Stimulated activated CD8-positive, alpha-beta memory T cell treated with anti-CD3 and anti-CD28 coated beads, Interleukin-2, amount 100 ng/mL, for 48 hours (primary cell): ENCODE measurements around the gene ABCC11.

ENCODE experiments used
- DNase-seq, 2 donors: peaks; one replicate each; pipeline ENCODE4 v3.0.0-alpha.2; 2020; ENCODE audit warnings: low read depth in 2 of 2

ABCC11 gene

DNA sequence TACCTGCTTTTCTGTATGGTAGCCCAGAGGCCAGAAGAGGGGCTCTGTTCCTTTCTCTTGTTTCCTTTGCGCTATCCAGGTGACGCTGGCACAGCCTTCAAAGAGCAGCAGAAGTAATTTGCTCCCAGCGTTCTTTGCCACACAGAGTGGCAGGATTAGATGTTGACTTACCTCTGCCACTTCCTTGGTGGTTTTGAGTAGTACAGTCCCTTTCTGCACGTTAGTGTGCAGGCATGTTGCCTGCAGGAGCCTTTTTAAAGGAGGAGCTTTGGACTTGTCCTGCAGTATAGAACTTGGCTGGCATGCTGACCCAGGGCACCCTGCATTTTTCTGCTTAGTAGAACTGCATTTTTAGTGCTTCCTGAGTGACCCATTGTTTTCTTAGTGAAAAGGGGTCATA is at the start of gene ABCC11:
Gene ABCC11 (minus strand): TSS at position 229 of the 400 bp plus-strand sequence. CDS start 15,618 bp downstream, outside the sequence.
- no peak for DNase-seq

DNA sequence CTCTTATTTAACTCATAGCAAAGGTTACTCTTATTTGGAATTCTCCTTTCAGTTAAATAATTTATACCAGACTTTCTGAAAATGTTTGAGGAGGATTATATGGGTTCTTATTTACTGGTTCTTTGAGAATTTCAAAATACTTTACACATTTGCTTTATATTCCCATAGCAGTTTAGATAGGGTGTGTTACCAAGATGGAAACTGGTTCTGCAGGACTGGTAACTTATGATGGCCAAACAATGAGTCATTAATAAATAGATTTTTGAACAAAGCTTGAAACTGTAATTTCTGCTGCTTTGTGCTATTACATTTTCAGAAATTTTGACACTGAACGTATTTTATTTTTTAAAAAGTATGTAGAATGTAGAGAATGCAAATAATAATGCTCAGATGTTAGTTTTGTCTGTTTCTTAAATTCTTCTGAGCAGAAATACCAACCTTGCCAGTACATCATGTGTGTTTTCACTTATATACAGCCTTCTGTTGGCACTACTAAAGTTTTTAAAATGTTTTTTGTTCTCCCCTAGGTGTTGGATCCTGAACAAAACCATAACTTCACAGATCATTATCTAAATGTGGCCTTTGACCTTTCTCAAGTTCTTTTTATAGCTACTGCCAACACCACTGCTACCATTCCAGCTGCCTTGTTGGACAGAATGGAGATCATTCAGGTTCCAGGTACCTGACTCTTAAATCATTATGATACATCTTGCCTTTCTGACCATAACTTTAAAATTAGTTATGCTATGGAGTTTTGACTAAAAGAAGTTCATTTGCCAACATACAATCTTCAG is 48.3 kb upstream of the ABCC11 start:
- DNase-seq, result no peak

GRCh38 chr16:48294724-48295123 is 47.4 kb upstream of the ABCC11 start:
- DNase-seq, result no peak

DNA sequence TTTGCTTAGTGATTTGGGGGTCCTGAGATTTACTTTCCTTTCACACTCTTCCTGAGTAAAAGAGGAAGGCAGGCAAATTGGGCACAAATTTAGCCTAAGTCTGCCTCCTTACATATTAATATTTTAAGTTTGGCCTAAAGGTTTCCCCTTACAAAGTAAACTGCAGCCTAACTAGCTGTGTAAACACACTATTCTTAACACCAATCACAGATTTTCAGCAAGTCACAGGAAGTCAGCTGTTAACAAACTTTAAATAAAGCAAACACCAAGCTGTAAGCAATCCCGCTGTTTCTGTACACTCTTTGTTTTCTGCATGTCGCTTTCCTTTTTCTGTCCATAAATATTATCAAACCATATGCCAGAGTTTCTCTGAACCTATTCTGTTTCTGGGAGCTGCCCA is 45.1 kb upstream of the ABCC11 start:
- DNase-seq, result no peak

DNA sequence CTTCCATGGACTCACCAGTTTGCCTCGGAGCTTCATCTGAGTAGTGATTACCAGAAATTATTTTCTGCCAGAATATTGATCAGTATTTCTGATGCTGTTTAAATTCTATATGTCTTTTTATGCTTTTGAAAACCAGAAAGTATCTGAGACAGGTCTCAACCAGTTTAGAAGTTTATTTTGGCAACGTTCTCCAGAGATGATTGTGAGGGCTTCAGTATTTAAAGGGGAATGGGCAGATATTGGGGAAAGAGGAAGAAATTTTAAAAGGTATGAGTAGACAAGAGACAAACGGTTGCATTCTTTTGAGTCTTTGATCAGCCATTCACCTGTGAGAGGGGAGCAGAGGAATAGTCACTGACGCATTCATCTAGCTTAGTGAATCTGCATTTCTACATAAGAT is 44.4 kb upstream of the ABCC11 start:
- no peak for DNase-seq

GRCh38 chr16:48291303-48291702 is 44.0 kb upstream of the ABCC11 start:
- DNase-seq, result no peak

DNA sequence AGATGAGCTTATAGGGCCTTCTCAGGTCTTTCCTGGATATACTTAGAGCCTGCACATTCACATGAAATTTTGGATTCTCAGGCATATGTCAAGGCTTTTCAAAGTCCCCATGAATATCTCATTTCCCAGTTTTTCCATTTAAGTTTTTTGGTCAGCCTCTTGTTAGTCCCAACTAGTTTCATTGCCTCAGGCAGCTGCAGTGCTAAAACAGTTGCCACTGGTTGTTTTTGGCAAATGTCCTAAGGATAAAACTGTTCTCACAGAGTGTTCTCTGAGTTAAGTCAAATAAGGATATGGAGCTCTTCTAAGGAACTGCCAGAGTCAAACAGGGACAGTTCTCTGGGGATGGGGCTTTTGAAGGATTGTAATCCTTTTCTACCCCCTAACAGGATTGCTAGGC is 39.9 kb upstream of the ABCC11 start:
- DNase-seq, result no peak

GRCh38 chr16:48284772-48285409 is 37.6 kb upstream of the ABCC11 start:
- DNase-seq, result no peak

DNA sequence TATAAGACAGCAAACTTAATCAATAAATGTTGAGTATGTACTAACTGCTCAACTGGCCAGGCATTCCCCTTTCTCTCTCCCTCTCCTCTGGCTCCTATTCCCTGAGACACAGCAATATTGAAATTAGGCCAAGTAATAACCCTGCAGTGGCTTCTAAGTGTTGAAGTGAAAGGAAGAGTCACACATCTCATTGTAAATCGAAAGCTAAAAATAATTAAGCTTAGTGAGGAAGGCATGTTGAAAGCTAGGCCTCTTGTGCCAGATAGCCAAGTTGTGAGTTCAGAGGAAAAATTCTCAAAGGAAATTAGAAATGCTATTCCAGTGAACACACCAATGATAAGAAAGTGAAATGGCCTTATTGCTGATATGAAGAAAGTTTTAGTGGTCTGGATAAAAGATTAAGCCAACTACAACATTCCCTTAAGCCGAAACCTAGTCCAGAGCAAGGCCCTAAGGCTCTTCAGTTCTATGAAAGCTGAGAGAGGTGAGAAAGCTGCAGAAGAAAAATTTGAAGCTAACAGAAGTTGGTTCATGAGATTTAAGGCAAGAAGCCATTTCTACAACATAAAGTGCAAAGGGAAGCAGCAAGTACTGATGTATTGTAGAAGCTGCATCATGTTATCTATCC is 35.4 kb upstream of the ABCC11 start:
- DNase-seq, result no peak

DNA sequence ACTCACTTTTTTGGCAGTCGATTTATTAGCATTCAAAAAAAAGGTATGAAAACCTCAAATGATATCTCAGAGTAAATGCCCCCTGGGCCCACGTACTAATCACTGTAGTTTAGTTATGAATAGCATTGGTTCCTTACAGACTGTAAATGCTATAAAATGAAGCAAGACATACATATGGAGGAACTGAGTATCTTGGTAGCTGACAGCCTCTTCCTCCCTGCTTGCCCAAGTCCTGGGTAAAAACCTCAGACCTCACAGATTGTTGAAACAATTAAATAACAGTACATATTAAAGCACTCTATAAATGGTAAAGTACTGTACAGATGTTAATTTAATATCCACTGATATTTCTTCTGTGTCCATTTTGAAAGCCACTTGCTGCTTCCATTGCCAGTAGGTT is 33.2 kb upstream of the ABCC11 start:
- no peak for DNase-seq

DNA sequence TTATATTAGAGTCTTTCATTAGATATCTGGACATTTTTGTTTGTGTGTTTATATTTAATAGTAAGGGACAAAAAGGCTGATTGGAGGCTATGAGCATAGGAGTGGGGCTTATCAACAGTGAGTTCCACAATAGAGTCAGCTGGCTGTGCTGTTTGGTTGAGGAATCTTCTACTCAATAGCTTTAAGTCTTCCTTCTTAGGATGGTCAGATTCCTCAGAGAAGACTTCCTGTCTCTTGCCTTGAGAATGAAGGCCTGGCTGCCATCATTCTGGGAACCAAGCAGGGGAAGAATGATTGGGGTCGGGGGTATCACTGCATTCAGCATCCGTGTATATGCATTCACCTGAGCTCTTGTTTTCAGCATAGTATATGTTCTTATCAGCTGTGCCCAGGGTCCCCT is 31.9 kb upstream of the ABCC11 start:
- no peak for DNase-seq

GRCh38 chr16:48277158-48277557 is 29.8 kb upstream of the ABCC11 start:
- DNase-seq, result no peak

- DNase-seq, result no peak
These were observed 28.8 kb upstream of the ABCC11 start for GRCh38 chr16:48276102-48276501.

- no peak for DNase-seq
These were observed 27.1 kb upstream of the ABCC11 start for GRCh38 chr16:48274476-48274875.

DNA sequence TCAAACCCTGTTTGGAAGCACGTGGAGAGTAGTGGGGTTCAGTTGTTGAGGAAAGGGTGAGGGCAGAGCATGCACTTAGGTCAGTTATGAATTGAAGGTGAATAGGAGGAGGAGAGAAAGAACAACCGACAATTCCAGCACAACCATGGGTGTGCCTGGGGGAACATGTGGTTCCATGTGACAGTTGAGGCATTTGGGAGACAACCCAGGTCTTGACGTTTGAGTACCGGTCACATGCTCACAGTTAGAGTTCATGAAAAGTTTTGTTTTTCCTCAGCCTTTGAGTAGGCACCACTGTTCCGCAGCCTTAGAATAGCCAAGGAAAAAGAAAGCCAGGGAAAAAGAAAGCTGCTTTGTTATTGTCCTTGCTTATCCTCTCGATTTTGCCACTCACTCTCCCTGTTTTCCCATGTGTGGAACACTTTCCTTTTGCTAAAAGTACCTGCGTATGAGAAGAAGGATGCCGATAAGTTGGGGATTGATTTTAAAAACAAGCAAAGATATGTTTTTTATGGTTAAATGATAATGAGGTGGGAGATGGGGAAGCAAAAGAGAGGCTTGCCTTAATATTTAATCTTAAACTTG is 25.6 kb upstream of the ABCC11 start:
- DNase-seq, result no peak

- DNase-seq, result no peak
These were observed 24.4 kb upstream of the ABCC11 start for GRCh38 chr16:48271728-48272127.

DNA sequence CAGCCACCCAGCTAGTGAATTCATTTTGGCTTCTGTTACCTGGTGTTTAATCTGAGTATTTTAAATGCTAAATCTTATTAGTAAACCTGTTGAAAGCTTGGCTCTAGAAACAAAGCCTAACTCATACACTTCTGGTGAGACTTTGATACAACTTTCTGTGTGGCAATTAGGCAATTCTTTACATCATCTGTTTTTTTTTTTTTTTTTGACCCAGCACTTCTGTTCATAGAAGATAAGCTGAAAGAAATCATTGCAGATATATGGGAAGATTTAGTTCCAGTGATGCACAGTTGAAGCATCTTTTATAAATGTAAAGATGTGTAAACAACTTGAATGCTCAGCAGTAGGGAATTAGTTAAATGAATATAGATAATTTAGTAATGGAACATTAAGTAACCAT is 21.7 kb upstream of the ABCC11 start:
- DNase-seq, result no peak

GRCh38 chr16:48262631-48263030 is 15.3 kb upstream of the ABCC11 start:
- DNase-seq, result no peak

- DNase-seq, result no peak
These were observed 14.2 kb upstream of the ABCC11 start for GRCh38 chr16:48261569-48261968.

- DNase-seq, result no peak
These were observed 9.3 kb upstream of the ABCC11 start for GRCh38 chr16:48256579-48257177.

DNA sequence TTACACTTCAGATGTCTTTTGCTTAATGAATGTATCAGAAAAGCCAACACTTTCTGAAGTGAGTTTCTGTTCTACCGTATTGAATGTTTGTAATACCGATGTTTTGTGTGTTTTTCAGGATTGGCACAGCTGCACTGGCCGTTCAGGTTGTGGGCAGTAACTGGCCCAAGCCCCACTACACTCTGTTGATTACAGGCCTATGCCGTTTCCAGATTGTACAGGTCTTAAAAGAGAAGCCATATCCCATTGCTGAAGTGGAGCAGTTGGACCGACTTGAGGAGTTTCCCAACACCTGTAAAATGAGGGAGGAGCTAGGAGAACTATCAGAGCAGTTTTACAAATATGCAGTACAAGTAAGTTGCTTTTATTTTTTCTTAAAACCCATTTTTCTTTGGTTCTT is 4.7 kb upstream of the ABCC11 start:
- DNase-seq, result no peak
